ENCODE results near the gene FRMD5.

The FRMD5 gene

DNA sequence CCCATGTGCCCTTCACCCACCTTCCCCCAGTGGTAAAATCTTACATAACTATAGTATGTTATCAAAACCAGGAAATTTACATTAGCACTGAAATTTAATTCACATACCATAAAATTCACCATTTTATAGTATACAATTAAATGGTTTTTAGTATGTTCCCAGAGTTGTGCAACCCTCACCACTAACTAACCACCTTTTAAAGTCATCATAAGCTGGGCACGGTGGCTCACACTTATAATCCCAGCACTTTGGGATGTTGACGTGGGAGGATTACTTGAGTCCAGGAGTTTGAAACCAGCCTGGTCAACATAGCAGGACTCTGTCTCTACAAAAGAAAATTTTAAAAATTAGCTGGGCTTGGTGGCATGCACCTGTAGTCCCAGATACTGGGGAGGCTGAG, 13.7 kb downstream of the FRMD5 start:
- TF ChIP-seq, protein P1, sequence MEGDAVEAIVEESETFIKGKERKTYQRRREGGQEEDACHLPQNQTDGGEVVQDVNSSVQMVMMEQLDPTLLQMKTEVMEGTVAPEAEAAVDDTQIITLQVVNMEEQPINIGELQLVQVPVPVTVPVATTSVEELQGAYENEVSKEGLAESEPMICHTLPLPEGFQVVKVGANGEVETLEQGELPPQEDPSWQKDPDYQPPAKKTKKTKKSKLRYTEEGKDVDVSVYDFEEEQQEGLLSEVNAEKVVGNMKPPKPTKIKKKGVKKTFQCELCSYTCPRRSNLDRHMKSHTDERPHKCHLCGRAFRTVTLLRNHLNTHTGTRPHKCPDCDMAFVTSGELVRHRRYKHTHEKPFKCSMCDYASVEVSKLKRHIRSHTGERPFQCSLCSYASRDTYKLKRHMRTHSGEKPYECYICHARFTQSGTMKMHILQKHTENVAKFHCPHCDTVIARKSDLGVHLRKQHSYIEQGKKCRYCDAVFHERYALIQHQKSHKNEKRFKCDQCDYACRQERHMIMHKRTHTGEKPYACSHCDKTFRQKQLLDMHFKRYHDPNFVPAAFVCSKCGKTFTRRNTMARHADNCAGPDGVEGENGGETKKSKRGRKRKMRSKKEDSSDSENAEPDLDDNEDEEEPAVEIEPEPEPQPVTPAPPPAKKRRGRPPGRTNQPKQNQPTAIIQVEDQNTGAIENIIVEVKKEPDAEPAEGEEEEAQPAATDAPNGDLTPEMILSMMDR (IDR thresholded peaks at IDR 0.05; ENCODE audit: insufficient read depth, low read length, poor library complexity, severe bottlenecking) = no peak
- no peak for TF ChIP-seq EZH2phosphoT487 (conservative IDR thresholded peaks at IDR 0.05; ENCODE audit: low read length)
- H3K9ac ChIP-seq (ENCODE audit: low read length) = no peak overlapping the region
- no peaks in the 10 kb centered on the region for H3K9me2 ChIP-seq (replicated peaks; ENCODE audit: insufficient read depth, low read length)
- no peaks in the 10 kb centered on the region for H3K36me3 ChIP-seq (ENCODE audit: low read length)
- H3K9me3 ChIP-seq (ENCODE audit: insufficient read depth, low read length) = no peaks in the 10 kb centered on the region
- H3K79me2 ChIP-seq (ENCODE audit: insufficient read depth, low read length) = no peaks in the 10 kb centered on the region
- H3F3A ChIP-seq (ENCODE audit: insufficient read depth) = no peaks in the 10 kb centered on the region
- no peak overlapping the region for H3K4me3 ChIP-seq (ENCODE audit: insufficient read depth, low read length, poor library complexity, severe bottlenecking)
- no peaks in the 10 kb centered on the region for H4K20me1 ChIP-seq (ENCODE audit: low read depth, low read length)
- no peak overlapping the region for H3K27ac ChIP-seq (ENCODE audit: low read depth, low read length)
- H3K4me2 ChIP-seq (ENCODE audit: low read depth, low read length, poor library complexity, severe bottlenecking) = no peak overlapping the region
- no peak overlapping the region for H2AFZ ChIP-seq (ENCODE audit: low read depth, low read length, severe bottlenecking)
- no peaks in the 10 kb centered on the region for H3K27me3 ChIP-seq (ENCODE audit: low read length)

DNA sequence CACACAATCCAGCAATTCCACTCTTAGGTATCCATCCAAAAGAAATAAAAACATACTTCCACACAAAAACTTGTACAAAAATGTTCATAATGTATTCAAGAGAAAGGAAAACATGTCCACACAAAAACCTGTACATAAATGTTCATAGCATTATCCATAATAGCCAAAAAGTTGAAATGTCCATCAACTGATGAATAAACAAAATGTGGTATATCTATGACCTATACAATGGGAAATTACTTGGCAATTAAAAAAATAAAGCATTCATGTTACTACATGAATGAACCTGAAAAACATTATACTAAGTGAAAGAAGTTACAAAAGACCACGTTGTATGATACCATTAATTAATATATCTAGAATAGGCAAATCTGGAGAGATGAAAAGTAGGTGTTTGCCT, 17.9 kb downstream of the FRMD5 start:
- H3K79me2 ChIP-seq (ENCODE audit: insufficient read depth, low read length) = no peaks in the 10 kb centered on the region
- H3K4me3 ChIP-seq (ENCODE audit: insufficient read depth, low read length, poor library complexity, severe bottlenecking) = no peak overlapping the region
- no peaks in the 10 kb centered on the region for H3K27me3 ChIP-seq (ENCODE audit: low read length)
- H3K9me2 ChIP-seq (replicated peaks; ENCODE audit: insufficient read depth, low read length) = no peaks in the 10 kb centered on the region
- no peaks in the 10 kb centered on the region for H3F3A ChIP-seq (ENCODE audit: insufficient read depth)
- no peaks in the 10 kb centered on the region for H3K9me3 ChIP-seq (ENCODE audit: insufficient read depth, low read length)
- TF ChIP-seq, protein P1 (IDR thresholded peaks at IDR 0.05; ENCODE audit: insufficient read depth, low read length, poor library complexity, severe bottlenecking) = no peak
- no peak for TF ChIP-seq EZH2phosphoT487 (conservative IDR thresholded peaks at IDR 0.05; ENCODE audit: low read length)
- H3K36me3 ChIP-seq (ENCODE audit: low read length) = no peaks in the 10 kb centered on the region
- H3K9ac ChIP-seq (ENCODE audit: low read length) = no peak overlapping the region
- no peak overlapping the region for H3K4me2 ChIP-seq (ENCODE audit: low read depth, low read length, poor library complexity, severe bottlenecking)
- H4K20me1 ChIP-seq (ENCODE audit: low read depth, low read length) = no peaks in the 10 kb centered on the region
- H3K27ac ChIP-seq (ENCODE audit: low read depth, low read length) = no peak overlapping the region
- H2AFZ ChIP-seq (ENCODE audit: low read depth, low read length, severe bottlenecking) = no peak overlapping the region

DNA sequence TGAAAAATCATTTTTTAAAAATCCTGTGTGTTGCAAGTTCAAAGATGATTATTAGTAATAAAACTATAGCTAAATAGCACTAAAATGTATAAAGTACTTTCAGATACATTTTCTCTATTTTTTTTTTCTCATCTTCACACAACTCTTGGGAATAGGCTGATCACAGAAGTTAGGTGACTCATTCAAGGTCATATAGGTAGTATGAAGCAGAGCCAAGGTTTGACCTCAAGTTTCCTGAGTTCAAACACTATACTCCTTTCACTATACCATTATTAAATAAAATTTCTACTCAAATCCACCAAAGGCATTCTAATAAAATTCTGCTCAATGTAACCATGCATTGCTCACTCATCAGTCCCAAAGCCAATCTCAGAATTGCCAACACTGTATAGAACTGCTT, 21.3 kb downstream of the FRMD5 start:
- H4K20me1 ChIP-seq (ENCODE audit: low read depth, low read length) = no peaks in the 10 kb centered on the region
- no peaks in the 10 kb centered on the region for H3K36me3 ChIP-seq (ENCODE audit: low read length)
- no peak overlapping the region for H2AFZ ChIP-seq (ENCODE audit: low read depth, low read length, severe bottlenecking)
- no peaks in the 10 kb centered on the region for H3K9me2 ChIP-seq (replicated peaks; ENCODE audit: insufficient read depth, low read length)
- no peak overlapping the region for H3K27ac ChIP-seq (ENCODE audit: low read depth, low read length)
- no peak overlapping the region for H3K4me2 ChIP-seq (ENCODE audit: low read depth, low read length, poor library complexity, severe bottlenecking)
- H3K27me3 ChIP-seq (ENCODE audit: low read length) = no peaks in the 10 kb centered on the region
- H3K79me2 ChIP-seq (ENCODE audit: insufficient read depth, low read length) = no peaks in the 10 kb centered on the region
- H3K9me3 ChIP-seq (ENCODE audit: insufficient read depth, low read length) = no peaks in the 10 kb centered on the region
- H3K9ac ChIP-seq (ENCODE audit: low read length) = no peak overlapping the region
- H3K4me3 ChIP-seq (ENCODE audit: insufficient read depth, low read length, poor library complexity, severe bottlenecking) = no peak overlapping the region
- no peaks in the 10 kb centered on the region for H3F3A ChIP-seq (ENCODE audit: insufficient read depth)
- TF ChIP-seq EZH2phosphoT487 (conservative IDR thresholded peaks at IDR 0.05; ENCODE audit: low read length) = no peak
- TF ChIP-seq, protein P1 (IDR thresholded peaks at IDR 0.05; ENCODE audit: insufficient read depth, low read length, poor library complexity, severe bottlenecking) = no peak
